ENCODE measurements around the gene DOCK11.

DNA sequence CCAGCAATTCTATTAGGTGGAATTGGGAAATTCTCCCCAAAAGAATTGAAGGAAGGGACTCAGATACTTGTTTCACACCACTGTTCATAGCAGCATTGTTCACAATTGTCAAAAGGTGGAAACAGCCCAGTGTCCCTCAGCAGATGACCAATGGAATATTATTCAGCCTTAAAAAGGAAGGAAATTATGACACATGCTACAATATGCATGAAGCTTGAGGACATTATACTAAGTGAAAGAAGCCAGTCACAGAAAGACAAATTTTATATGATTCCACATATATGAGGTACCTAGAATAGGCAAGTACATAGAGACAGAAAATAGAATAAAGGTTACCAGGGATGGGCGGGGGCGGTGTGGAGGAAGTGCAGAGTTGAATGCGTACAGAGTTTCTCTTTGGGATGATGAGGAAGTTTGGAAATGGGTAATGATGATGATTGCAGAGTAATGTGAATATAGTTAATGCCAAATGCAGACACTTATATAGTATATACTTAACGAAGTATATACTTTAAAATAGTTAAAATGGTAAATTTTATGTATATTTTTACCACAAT is 29.6 kb downstream of the DOCK11 start:
- TF ChIP-seq YY1 (IDR thresholded peaks at IDR 0.05; ENCODE audit: low read depth) (no peak), FOXM1 (IDR thresholded peaks at IDR 0.05; ENCODE audit: borderline replicate concordance, low read depth) (no peak), TAF1 (IDR thresholded peaks at IDR 0.05; ENCODE audit: low read depth) (no peak), EGR1 (IDR thresholded peaks at IDR 0.05) (no peak), TEAD4 (IDR thresholded peaks at IDR 0.05) (no peak), CEBPB (IDR thresholded peaks at IDR 0.05) (no peak), RAD21 (IDR thresholded peaks at IDR 0.05; ENCODE audit: low read depth) (no peak)
- TF ChIP-seq, protein P1, sequence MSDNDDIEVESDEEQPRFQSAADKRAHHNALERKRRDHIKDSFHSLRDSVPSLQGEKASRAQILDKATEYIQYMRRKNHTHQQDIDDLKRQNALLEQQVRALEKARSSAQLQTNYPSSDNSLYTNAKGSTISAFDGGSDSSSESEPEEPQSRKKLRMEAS (IDR thresholded peaks at IDR 0.05), result no peak
- TF ChIP-seq, protein P2, sequence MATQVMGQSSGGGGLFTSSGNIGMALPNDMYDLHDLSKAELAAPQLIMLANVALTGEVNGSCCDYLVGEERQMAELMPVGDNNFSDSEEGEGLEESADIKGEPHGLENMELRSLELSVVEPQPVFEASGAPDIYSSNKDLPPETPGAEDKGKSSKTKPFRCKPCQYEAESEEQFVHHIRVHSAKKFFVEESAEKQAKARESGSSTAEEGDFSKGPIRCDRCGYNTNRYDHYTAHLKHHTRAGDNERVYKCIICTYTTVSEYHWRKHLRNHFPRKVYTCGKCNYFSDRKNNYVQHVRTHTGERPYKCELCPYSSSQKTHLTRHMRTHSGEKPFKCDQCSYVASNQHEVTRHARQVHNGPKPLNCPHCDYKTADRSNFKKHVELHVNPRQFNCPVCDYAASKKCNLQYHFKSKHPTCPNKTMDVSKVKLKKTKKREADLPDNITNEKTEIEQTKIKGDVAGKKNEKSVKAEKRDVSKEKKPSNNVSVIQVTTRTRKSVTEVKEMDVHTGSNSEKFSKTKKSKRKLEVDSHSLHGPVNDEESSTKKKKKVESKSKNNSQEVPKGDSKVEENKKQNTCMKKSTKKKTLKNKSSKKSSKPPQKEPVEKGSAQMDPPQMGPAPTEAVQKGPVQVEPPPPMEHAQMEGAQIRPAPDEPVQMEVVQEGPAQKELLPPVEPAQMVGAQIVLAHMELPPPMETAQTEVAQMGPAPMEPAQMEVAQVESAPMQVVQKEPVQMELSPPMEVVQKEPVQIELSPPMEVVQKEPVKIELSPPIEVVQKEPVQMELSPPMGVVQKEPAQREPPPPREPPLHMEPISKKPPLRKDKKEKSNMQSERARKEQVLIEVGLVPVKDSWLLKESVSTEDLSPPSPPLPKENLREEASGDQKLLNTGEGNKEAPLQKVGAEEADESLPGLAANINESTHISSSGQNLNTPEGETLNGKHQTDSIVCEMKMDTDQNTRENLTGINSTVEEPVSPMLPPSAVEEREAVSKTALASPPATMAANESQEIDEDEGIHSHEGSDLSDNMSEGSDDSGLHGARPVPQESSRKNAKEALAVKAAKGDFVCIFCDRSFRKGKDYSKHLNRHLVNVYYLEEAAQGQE (IDR thresholded peaks at IDR 0.05; ENCODE audit: low read depth), result no peak
